H1 (cell line): ENCODE results near the gene PIK3C2G. TPM values are rescaled to one million over a fixed set of nuclear protein-coding genes. Genes with fewer than 3 reads are reported as not detected.

Experiments used
- CTCF ChIA-PET: fragments of 300-600 bp; sonication (Branson Sonifier 250); formaldehyde crosslinking; loops from one replicate; lab custom pipeline; 2021; ENCODE audit not compliant: partially characterized antibody; lab: Charles Lee
- POLR2A ChIA-PET: fragments of 300-600 bp; sonication (Branson Sonifier 250); formaldehyde crosslinking; loops from one replicate; lab custom pipeline; 2021; ENCODE audit warnings: inconsistent platforms; ENCODE audit not compliant: partially characterized antibody; lab: Charles Lee
- DNase-seq, 2 experiments: peaks; one replicate each; pipeline versions ENCODE4 v3.0.0 to v3.0.0-alpha.2; 2010 to 2022; ENCODE audit warnings: low spot score in 2 of 2, low read depth in 1 of 2, mixed read lengths in 1 of 2
- FAIRE-seq: peaks from 2 replicates; lab custom pipeline; 2011; peaks lifted over from hg19 to GRCh38; lab: Jason Lieb, UNC
- H2AFZ ChIP-seq: 2 replicates; pipeline ENCODE4 v1.8.1; 2012; ENCODE audit warnings: low read length, inconsistent platforms
- H2AK5ac ChIP-seq: 2 replicates; pipeline ENCODE4 v1.6.1; 2013; ENCODE audit warnings: low read depth, low read length
- H2BK120ac ChIP-seq: replicated peaks from 2 replicates; pipeline ENCODE3; 2013; ENCODE audit warnings: low read depth, low read length, inconsistent platforms
- H2BK12ac ChIP-seq: 2 replicates; pipeline ENCODE4 v1.6.1; 2013; ENCODE audit warnings: low read depth, low read length
- H2BK15ac ChIP-seq: 2 replicates; pipeline ENCODE4 v1.6.1; 2013; ENCODE audit warnings: low read length
- H2BK20ac ChIP-seq: 2 replicates; pipeline ENCODE4 v1.6.1; 2013; ENCODE audit warnings: low read length
- H2BK5ac ChIP-seq: 2 replicates; pipeline ENCODE4 v1.6.1; 2013; ENCODE audit warnings: low read depth, low read length
- H3K14ac ChIP-seq: 2 replicates; pipeline ENCODE4 v1.6.1; 2013; ENCODE audit warnings: inconsistent platforms; ENCODE audit not compliant: insufficient read length
- H3K18ac ChIP-seq: 2 replicates; pipeline ENCODE4 v1.6.1; 2013; ENCODE audit warnings: low read length; ENCODE audit errors: extremely low read depth
- H3K23ac ChIP-seq: 2 replicates; pipeline ENCODE4 v1.6.1; 2013; ENCODE audit warnings: inconsistent platforms; ENCODE audit not compliant: insufficient read length
- H3K23me2 ChIP-seq: 2 replicates; pipeline ENCODE4 v1.6.1; 2013; ENCODE audit warnings: low read depth, low read length
- H3K27ac ChIP-seq: 2 replicates; pipeline ENCODE4 v1.6.1; 2011; ENCODE audit warnings: low read depth, low read length, inconsistent platforms
- H3K27me3 ChIP-seq, 4 experiments: replicated peaks in 1 of 4; 1 replicate in 1 of 4; 2 replicates in 3 of 4; pipeline versions ENCODE4 v1.6.1 to v1.8.1; 2011 to 2013; ENCODE audit warnings: low read length in 3 of 4, mild to moderate bottlenecking in 3 of 4, inconsistent platforms in 2 of 4, mixed read lengths in 2 of 4, moderate library complexity in 1 of 4; ENCODE audit not compliant: control insufficient read depth in 3 of 4, insufficient read depth in 3 of 4; ENCODE audit errors: extremely low read depth in 1 of 4
- H3K36me3 ChIP-seq, 4 experiments: 2 replicates each; pipeline versions ENCODE4 v1.6.1 to v1.8.1; 2011 to 2013; ENCODE audit warnings: mild to moderate bottlenecking in 4 of 4, low read length in 3 of 4, moderate library complexity in 2 of 4, control low read depth in 1 of 4, inconsistent platforms in 1 of 4; ENCODE audit not compliant: insufficient read depth in 4 of 4, control insufficient read depth in 2 of 4
- H3K4ac ChIP-seq: replicated peaks from 2 replicates; pipeline ENCODE3; 2013; ENCODE audit warnings: low read length, low read depth, mixed read lengths, inconsistent platforms; ENCODE audit not compliant: insufficient read length
- H3K4me1 ChIP-seq, 4 experiments: replicated peaks in 1 of 4; 1 replicate in 1 of 4; 2 replicates in 3 of 4; pipeline versions ENCODE4 v1.6.1 to v1.8.1; 2011 to 2013; ENCODE audit warnings: low read length in 3 of 4, inconsistent platforms in 2 of 4, mixed read lengths in 1 of 4; ENCODE audit not compliant: insufficient read depth in 4 of 4, control insufficient read depth in 3 of 4
- H3K4me2 ChIP-seq, 2 experiments: 2 replicates each; pipeline versions ENCODE4 v1.6.1 to v1.8.1; 2011 to 2013; ENCODE audit warnings: low read depth in 2 of 2, low read length in 2 of 2, control low read depth in 1 of 2, inconsistent platforms in 1 of 2, mild to moderate bottlenecking in 1 of 2; ENCODE audit not compliant: insufficient read depth in 1 of 2
- H3K4me3 ChIP-seq, 4 experiments: fragments of 200-600, 300-600 bp in 1 of 4; sonication (generic), shearing (Covaris generic), sonication (Bioruptor Twin) in 1 of 4; 2 replicates each; pipeline versions ENCODE4 v1.5.1 to v1.8.1; 2011 to 2016; ENCODE audit warnings: low read length in 4 of 4, low read depth in 3 of 4, control low read depth in 2 of 4, inconsistent platforms in 2 of 4, mild to moderate bottlenecking in 2 of 4, mixed read lengths in 1 of 4, moderate library complexity in 1 of 4; ENCODE audit not compliant: insufficient read depth in 2 of 4; ENCODE audit errors: extremely low read depth in 1 of 4
- H3K56ac ChIP-seq: replicated peaks from 2 replicates; pipeline ENCODE3; 2013; ENCODE audit warnings: low read depth, mild to moderate bottlenecking, mixed read lengths, low read length, inconsistent platforms; ENCODE audit not compliant: insufficient read length
- H3K79me1 ChIP-seq: 2 replicates; pipeline ENCODE4 v1.6.1; 2013; ENCODE audit warnings: low read depth, low read length, control low read depth
- H3K79me2 ChIP-seq, 2 experiments: 2 replicates each; pipeline versions ENCODE4 v1.6.1 to v1.8.1; 2012 to 2013; ENCODE audit warnings: low read length in 2 of 2, mild to moderate bottlenecking in 2 of 2, inconsistent platforms in 1 of 2; ENCODE audit not compliant: insufficient read depth in 2 of 2, control insufficient read depth in 1 of 2
- H3K9ac ChIP-seq, 4 experiments: replicated peaks in 1 of 4; 1 replicate in 1 of 4; 2 replicates in 3 of 4; pipeline versions ENCODE4 v1.6.1 to v1.8.1; 2011 to 2013; ENCODE audit warnings: low read depth in 3 of 4, low read length in 3 of 4, control low read depth in 2 of 4, mild to moderate bottlenecking in 2 of 4, moderate library complexity in 2 of 4, inconsistent platforms in 1 of 4; ENCODE audit errors: extremely low read depth in 1 of 4
- H3K9me3 ChIP-seq, 2 experiments: 2 replicates each; pipeline versions ENCODE4 v1.6.1 to v1.8.1; 2012 to 2013; ENCODE audit warnings: mild to moderate bottlenecking in 2 of 2, moderate library complexity in 2 of 2, control low read depth in 1 of 2, inconsistent platforms in 1 of 2, low read depth in 1 of 2, low read length in 1 of 2, mixed read lengths in 1 of 2; ENCODE audit not compliant: insufficient read depth in 2 of 2
- H4K20me1 ChIP-seq, 2 experiments: replicated peaks in 1 of 2; 2 replicates each; pipeline versions ENCODE3 to v1.8.1; 2011 to 2013; ENCODE audit warnings: inconsistent platforms in 2 of 2, low read length in 2 of 2, mild to moderate bottlenecking in 1 of 2; ENCODE audit not compliant: insufficient read depth in 2 of 2, control insufficient read depth in 1 of 2
- H4K5ac ChIP-seq: 2 replicates; pipeline ENCODE4 v1.6.1; 2013; ENCODE audit warnings: low read length, low read depth, mixed read lengths, inconsistent platforms; ENCODE audit not compliant: insufficient read length
- H4K8ac ChIP-seq: 2 replicates; pipeline ENCODE4 v1.8.0; 2013; ENCODE audit warnings: mild to moderate bottlenecking, moderate library complexity, low read length, inconsistent platforms; ENCODE audit not compliant: insufficient read depth; ENCODE audit errors: extremely low read depth
- H4K91ac ChIP-seq: replicated peaks from 2 replicates; pipeline ENCODE3; 2013; ENCODE audit warnings: low read length, mixed read lengths, inconsistent platforms; ENCODE audit not compliant: insufficient read length
- CHD2 ChIP-seq: IDR thresholded peaks from 2 replicates; pipeline ENCODE4 v1.6.1; 2012; ENCODE audit warnings: low read length, improper control_type of control experiment
- JUND ChIP-seq: IDR thresholded peaks from 2 replicates; pipeline ENCODE4 v1.6.1; 2011; ENCODE audit warnings: mild to moderate bottlenecking, improper control_type of control experiment, low read length
- WGBS, 2 experiments: shearing (Covaris generic) in 1 of 2; methylation state at CpG; one replicate each; pipeline versions ENCODE4 v1.1.6 to v1.1.7; 2013 to 2015; ENCODE audit warnings: low lambda C conversion rate in 2 of 2, mixed read lengths in 2 of 2, inconsistent platforms in 1 of 2, low coverage in 1 of 2, missing lambda C conversion rate in 1 of 2; ENCODE audit not compliant: insufficient replicate concordance in 2 of 2, insufficient coverage in 1 of 2, insufficient read length in 1 of 2; ENCODE audit errors: extremely low coverage in 1 of 2, missing lambda C conversion rate in 1 of 2; 5-methylcytosine and 5-hydroxymethylcytosine counted together
- polyA plus RNA-seq, 7 experiments: library from polyadenylated mRNA; depleted of rRNA in 3 of 7; stranded (reverse) in 5 of 7; unstranded in 2 of 7; fragments of >200 nt in 5 of 7; fragments of 200-250 nt in 2 of 7; gene quantifications; 1 replicate in 5 of 7; 2 replicates in 1 of 7; 4 replicates in 1 of 7; pipeline versions ENCODE4 v1.2.1 to v1.2.3, GENCODE V29; 2011 to 2013; ENCODE audit warnings: missing spikeins in 2 of 7, mixed read lengths in 2 of 7
- total RNA-seq: library from RNA; stranded (reverse); fragmentation: NEBNext Ultra II Directional; extraction: Animal tissue kit (Norgen Biotek cat#: 25700); gene quantifications from 2 replicates; pipeline ENCODE4 v1.2.1, GENCODE V29; 2021
- TF ChIP-seq, protein P1 (sequence below): IDR thresholded peaks from 2 replicates; pipeline ENCODE4 v1.6.1; 2011; ENCODE audit warnings: low read depth, mild to moderate bottlenecking, low read length; ENCODE audit not compliant: insufficient read depth

Gene PIK3C2G
- total and polyA plus RNA-seq, 2 of the 8 experiments (the other 6 are each of a cell fraction or from before 2014, with no cell fraction given) = not detected

DNA sequence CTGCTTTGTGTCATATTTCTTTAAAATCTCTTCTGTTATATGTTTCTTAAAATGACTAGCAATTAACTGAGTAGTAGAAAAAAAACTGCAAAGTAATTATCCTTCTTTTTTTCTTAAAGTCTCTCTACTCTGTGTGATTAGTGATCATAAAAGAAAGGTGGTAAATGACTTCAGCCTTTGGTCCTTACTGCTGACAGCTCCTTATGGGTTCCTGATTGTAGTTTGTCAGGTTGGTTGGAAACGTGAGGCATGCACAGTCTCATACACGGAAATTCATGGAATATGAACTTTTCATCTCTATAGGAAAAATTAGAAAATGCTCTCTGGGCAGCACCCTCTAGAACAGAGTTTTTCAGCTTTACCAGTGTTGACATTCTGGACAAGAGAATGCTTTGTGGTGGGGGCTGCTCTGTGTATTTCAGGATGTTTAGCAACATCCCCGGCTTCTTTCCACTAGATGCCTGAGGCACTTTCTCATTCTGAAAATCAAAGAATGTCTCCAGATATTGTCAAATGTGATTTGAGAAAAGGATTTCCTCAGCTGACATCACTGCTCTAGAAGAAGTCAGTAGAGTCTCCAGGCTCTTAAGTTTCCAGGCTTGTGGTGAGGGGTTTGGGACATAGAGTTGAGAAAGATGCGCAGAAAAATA lies 121.0 kb downstream of the PIK3C2G start:
- H3K18ac ChIP-seq = no peak overlapping the region
- peaks cover 0 to 3% (median 0%) of the 10 kb centered on the region in 4 experiments; a peak in 1 of 7 replicates for H3K4me1 ChIP-seq
- H3K4ac ChIP-seq = no peak overlapping the region
- no peak overlapping the region for H3K27ac ChIP-seq
- H2AFZ ChIP-seq = no peak overlapping the region
- WGBS, 2 experiments = 81% methylated on average over 4 of the region's 4 CpGs; no CpG with 5 or more reads in 1 of the 2 experiments
- no peak overlapping the region for H2BK15ac ChIP-seq
- no peaks in the 10 kb centered on the region for H3K79me1 ChIP-seq
- H3K9ac ChIP-seq = no peak overlapping the region
- no peak overlapping the region for H4K91ac ChIP-seq
- no peaks in the 10 kb centered on the region for H3K36me3 ChIP-seq
- no peaks in the 10 kb centered on the region for H3K27me3 ChIP-seq
- no peak overlapping the region for H3K56ac ChIP-seq
- no peak for FAIRE-seq
- no peak overlapping the region for H4K8ac ChIP-seq
- ChIA-PET POLR2A (no interaction called here), CTCF (no interaction called here)
- H2BK12ac ChIP-seq = no peak overlapping the region
- no peaks in the 10 kb centered on the region for H3K79me2 ChIP-seq
- no peak overlapping the region for H3K14ac ChIP-seq
- DNase-seq = no peak
- no peak overlapping the region for H2BK5ac ChIP-seq
- H3K4me2 ChIP-seq = no peak overlapping the region
- no peaks in the 10 kb centered on the region for H4K20me1 ChIP-seq
- H2AK5ac ChIP-seq = no peak overlapping the region
- no peak overlapping the region for H3K4me3 ChIP-seq
- H3K9me3 ChIP-seq = no peaks in the 10 kb centered on the region
- H3K23me2 ChIP-seq = no peaks in the 10 kb centered on the region
- no peak overlapping the region for H3K23ac ChIP-seq
- H2BK20ac ChIP-seq = no peak overlapping the region
- no peak overlapping the region for H4K5ac ChIP-seq
- H2BK120ac ChIP-seq = no peak overlapping the region
- TF ChIP-seq CHD2 = no peak
- TF ChIP-seq JUND = no peak
- TF ChIP-seq, protein P1, sequence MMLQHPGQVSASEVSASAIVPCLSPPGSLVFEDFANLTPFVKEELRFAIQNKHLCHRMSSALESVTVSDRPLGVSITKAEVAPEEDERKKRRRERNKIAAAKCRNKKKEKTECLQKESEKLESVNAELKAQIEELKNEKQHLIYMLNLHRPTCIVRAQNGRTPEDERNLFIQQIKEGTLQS = no peak
